ENCODE measurements around the gene ZNRF3. TPM values are rescaled to one million over a fixed set of nuclear protein-coding genes. Genes with fewer than 3 reads are reported as not detected.
"Not testable (repeated sequence)": the region's sequence is repeated elsewhere in the genome, so short reads cannot be mapped to it uniquely, and the experiment has no call there.

The ZNRF3 gene
- total RNA-seq, 1 donor from 2014 or later: 5.8 TPM

- H3K9ac ChIP-seq (ENCODE audit: low read length): no peak overlapping the region
- no peak overlapping the region for H3K27ac Mint-ChIP-seq (ENCODE audit: unreplicated experiment)
- H2AFZ ChIP-seq (ENCODE audit: low read depth, low read length): no peak overlapping the region
- no peaks in the 10 kb centered on the region for H3K79me2 ChIP-seq (ENCODE audit: insufficient read depth, low read length)
- no peak overlapping the region for H3K27ac ChIP-seq (ENCODE audit: low read depth, low read length)
- H3K36me3 Mint-ChIP-seq (ENCODE audit: low read depth, unreplicated experiment): no peaks in the 10 kb centered on the region
- no peaks in the 10 kb centered on the region for H3K36me3 ChIP-seq (ENCODE audit: insufficient read depth, low read length)
- no peaks in the 10 kb centered on the region for H3K9me3 Mint-ChIP-seq (ENCODE audit: unreplicated experiment)
- no peaks in the 10 kb centered on the region for H4K20me1 ChIP-seq (ENCODE audit: insufficient read depth, low read length)
- H3K4me1 ChIP-seq (ENCODE audit: insufficient read depth, low read length): no peaks in the 10 kb centered on the region
- H3K27me3 ChIP-seq (ENCODE audit: insufficient read depth, low read length): no peaks in the 10 kb centered on the region
- H3K4me3 Mint-ChIP-seq (ENCODE audit: unreplicated experiment): no peak overlapping the region
- H3K9me3 ChIP-seq (ENCODE audit: insufficient read depth, low read depth, low read length): no peaks in the 10 kb centered on the region
- H3K27me3 Mint-ChIP-seq (ENCODE audit: low read depth, unreplicated experiment): no peaks in the 10 kb centered on the region
- H3K4me3 ChIP-seq (ENCODE audit: insufficient read depth, low read depth, low read length): no peak overlapping the region
- no peak for FAIRE-seq
- peaks cover 6% of the 10 kb centered on the region for H3K4me1 Mint-ChIP-seq (ENCODE audit: low read depth, unreplicated experiment)
- DNase-seq (ENCODE audit: low read depth): no peak
- TF ChIP-seq, protein P1, sequence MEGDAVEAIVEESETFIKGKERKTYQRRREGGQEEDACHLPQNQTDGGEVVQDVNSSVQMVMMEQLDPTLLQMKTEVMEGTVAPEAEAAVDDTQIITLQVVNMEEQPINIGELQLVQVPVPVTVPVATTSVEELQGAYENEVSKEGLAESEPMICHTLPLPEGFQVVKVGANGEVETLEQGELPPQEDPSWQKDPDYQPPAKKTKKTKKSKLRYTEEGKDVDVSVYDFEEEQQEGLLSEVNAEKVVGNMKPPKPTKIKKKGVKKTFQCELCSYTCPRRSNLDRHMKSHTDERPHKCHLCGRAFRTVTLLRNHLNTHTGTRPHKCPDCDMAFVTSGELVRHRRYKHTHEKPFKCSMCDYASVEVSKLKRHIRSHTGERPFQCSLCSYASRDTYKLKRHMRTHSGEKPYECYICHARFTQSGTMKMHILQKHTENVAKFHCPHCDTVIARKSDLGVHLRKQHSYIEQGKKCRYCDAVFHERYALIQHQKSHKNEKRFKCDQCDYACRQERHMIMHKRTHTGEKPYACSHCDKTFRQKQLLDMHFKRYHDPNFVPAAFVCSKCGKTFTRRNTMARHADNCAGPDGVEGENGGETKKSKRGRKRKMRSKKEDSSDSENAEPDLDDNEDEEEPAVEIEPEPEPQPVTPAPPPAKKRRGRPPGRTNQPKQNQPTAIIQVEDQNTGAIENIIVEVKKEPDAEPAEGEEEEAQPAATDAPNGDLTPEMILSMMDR (IDR thresholded peaks at IDR 0.05; ENCODE audit: insufficient read depth, low read depth, low read length): no peak
- no peak for TF ChIP-seq EZH2 (IDR thresholded peaks at IDR 0.05; ENCODE audit: insufficient read depth, low read length)
- H3K4me2 ChIP-seq (ENCODE audit: low read length): no peak overlapping the region
Observed at GRCh38 chr22:29081517-29082236, 198.3 kb downstream of the ZNRF3 start.

GRCh38 chr22:29082826-29083545 is 199.6 kb downstream of the ZNRF3 start:
- Histone ChIP-seq H4K20me1 (ENCODE audit: insufficient read depth, low read length) (no peaks in the 10 kb centered on the region), H2AFZ (ENCODE audit: low read depth, low read length) (no peak overlapping the region), H3K27ac (ENCODE audit: low read depth, low read length) (no peak overlapping the region), H3K4me2 (ENCODE audit: low read length) (no peak overlapping the region), H3K9ac (ENCODE audit: low read length) (no peak overlapping the region), H3K4me3 (ENCODE audit: insufficient read depth, low read depth, low read length) (no peak overlapping the region), H3K4me1 (ENCODE audit: insufficient read depth, low read length) (no peaks in the 10 kb centered on the region), H3K27me3 (ENCODE audit: insufficient read depth, low read length) (no peaks in the 10 kb centered on the region), H3K79me2 (ENCODE audit: insufficient read depth, low read length) (no peaks in the 10 kb centered on the region), H3K9me3 (ENCODE audit: insufficient read depth, low read depth, low read length) (no peaks in the 10 kb centered on the region), H3K36me3 (ENCODE audit: insufficient read depth, low read length) (no peaks in the 10 kb centered on the region)
- Mint-ChIP-seq H3K4me3 (ENCODE audit: unreplicated experiment) (no peak overlapping the region), H3K36me3 (ENCODE audit: low read depth, unreplicated experiment) (no peaks in the 10 kb centered on the region), H3K9me3 (ENCODE audit: unreplicated experiment) (no peaks in the 10 kb centered on the region), H3K27me3 (ENCODE audit: low read depth, unreplicated experiment) (no peaks in the 10 kb centered on the region), H3K27ac (ENCODE audit: unreplicated experiment) (no peak overlapping the region), H3K4me1 (ENCODE audit: low read depth, unreplicated experiment) (peaks cover 6% of the 10 kb centered on the region)
- FAIRE-seq: no peak
- no peak for DNase-seq (ENCODE audit: low read depth)
- TF ChIP-seq EZH2 (IDR thresholded peaks at IDR 0.05; ENCODE audit: insufficient read depth, low read length): no peak
- TF ChIP-seq, protein P1 (IDR thresholded peaks at IDR 0.05; ENCODE audit: insufficient read depth, low read depth, low read length): no peak

GRCh38 chr22:29083576-29083932 is 200.2 kb downstream of the ZNRF3 start:
- not testable (repeated sequence) for H3K4me1 Mint-ChIP-seq (ENCODE audit: low read depth, unreplicated experiment); H3K9me3 Mint-ChIP-seq (ENCODE audit: unreplicated experiment); H3K79me2 ChIP-seq (ENCODE audit: insufficient read depth, low read length); H3K27ac ChIP-seq (ENCODE audit: low read depth, low read length); H2AFZ ChIP-seq (ENCODE audit: low read depth, low read length); H3K4me2 ChIP-seq (ENCODE audit: low read length); H3K36me3 ChIP-seq (ENCODE audit: insufficient read depth, low read length); H3K36me3 Mint-ChIP-seq (ENCODE audit: low read depth, unreplicated experiment); DNase-seq (ENCODE audit: low read depth); H3K4me3 Mint-ChIP-seq (ENCODE audit: unreplicated experiment); H3K27ac Mint-ChIP-seq (ENCODE audit: unreplicated experiment); H3K27me3 Mint-ChIP-seq (ENCODE audit: low read depth, unreplicated experiment); H3K9me3 ChIP-seq (ENCODE audit: insufficient read depth, low read depth, low read length); FAIRE-seq; H3K4me3 ChIP-seq (ENCODE audit: insufficient read depth, low read depth, low read length); H3K4me1 ChIP-seq (ENCODE audit: insufficient read depth, low read length); H3K27me3 ChIP-seq (ENCODE audit: insufficient read depth, low read length); H4K20me1 ChIP-seq (ENCODE audit: insufficient read depth, low read length); H3K9ac ChIP-seq (ENCODE audit: low read length)
